Testis (tissue), 2 donors: ENCODE measurements around the gene EFCAB7.

Source experiments
- CTCF ChIP-seq, 3 experiments: fragments of 450-650 bp in 2 of 3; fragments of 200-600 bp in 1 of 3; sonication (generic) in 1 of 3; IDR thresholded peaks; one replicate each; pipeline ENCODE4 v1.5.1; 2016 to 2019; ENCODE audit warnings: antibody characterized with exemption in 3 of 3, mild to moderate bottlenecking in 2 of 3, moderate library complexity in 1 of 3
- POLR2A ChIP-seq: fragments of 450-650 bp; IDR thresholded peaks from one replicate; pipeline ENCODE4 v1.6.1; 2017; ENCODE audit warnings: antibody characterized with exemption, mild to moderate bottlenecking, moderate library complexity

GRCh38 chr1:63593303-63593885 lies 70.1 kb downstream of the EFCAB7 start, which contains the start of gene PGM1:
- TF ChIP-seq CTCF (IDR thresholded peaks at IDR 0.05) (no peak), POLR2A (no peak)
